D721Med (cell line): ENCODE data around the gene WNT5B.

Source experiments
- DNase-seq: peaks from one replicate; pipeline ENCODE4 v3.0.0; 2011; ENCODE audit warnings: low spot score; ENCODE audit not compliant: insufficient read length
- FAIRE-seq: peaks from 2 replicates; lab custom pipeline; 2011; peaks lifted over from hg19 to GRCh38; lab: Jason Lieb, UNC
- TF ChIP-seq, protein P1 (sequence below): IDR thresholded peaks from 2 replicates; pipeline ENCODE4 v1.5.1; 2012; ENCODE audit warnings: mild to moderate bottlenecking, control low read depth; ENCODE audit not compliant: insufficient read depth; ENCODE audit errors: missing control alignments

WNT5B gene

DNA sequence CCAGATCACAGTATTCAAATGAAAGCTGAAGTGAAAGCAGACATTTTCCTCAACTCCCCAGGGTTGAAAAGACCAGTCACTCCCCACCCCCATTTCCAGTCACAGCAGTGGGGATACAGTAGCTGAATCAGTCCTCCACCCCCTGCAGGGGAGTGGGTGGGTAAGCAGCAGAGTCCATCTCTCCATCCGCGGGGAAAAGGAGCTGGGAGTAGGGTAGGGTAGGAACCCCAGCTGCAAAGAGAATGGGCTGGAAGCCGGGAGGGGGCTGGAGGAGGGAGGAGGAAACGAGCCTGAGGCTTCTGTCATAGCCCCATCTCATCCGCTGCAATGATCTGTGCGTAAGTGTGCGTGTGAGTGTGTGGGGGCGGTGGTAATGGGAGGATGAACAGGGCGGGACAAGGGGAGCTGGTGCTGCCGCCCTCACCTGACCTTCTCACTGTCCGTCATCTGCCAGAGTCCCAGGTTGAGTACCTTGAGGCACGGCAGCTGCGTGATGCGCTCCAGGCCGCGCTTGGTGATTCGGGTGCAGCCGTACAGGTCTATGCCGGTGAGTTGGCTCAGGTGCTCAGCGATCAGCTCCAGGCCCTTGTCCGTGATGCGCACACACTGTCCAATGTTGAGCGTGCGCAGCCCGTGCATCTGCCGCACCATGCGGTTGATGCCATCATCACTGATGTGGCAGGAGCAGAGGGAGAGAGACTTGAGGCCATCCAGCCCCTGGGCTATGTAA, 36.4 kb upstream of the WNT5B start:
- TF ChIP-seq, protein P1, sequence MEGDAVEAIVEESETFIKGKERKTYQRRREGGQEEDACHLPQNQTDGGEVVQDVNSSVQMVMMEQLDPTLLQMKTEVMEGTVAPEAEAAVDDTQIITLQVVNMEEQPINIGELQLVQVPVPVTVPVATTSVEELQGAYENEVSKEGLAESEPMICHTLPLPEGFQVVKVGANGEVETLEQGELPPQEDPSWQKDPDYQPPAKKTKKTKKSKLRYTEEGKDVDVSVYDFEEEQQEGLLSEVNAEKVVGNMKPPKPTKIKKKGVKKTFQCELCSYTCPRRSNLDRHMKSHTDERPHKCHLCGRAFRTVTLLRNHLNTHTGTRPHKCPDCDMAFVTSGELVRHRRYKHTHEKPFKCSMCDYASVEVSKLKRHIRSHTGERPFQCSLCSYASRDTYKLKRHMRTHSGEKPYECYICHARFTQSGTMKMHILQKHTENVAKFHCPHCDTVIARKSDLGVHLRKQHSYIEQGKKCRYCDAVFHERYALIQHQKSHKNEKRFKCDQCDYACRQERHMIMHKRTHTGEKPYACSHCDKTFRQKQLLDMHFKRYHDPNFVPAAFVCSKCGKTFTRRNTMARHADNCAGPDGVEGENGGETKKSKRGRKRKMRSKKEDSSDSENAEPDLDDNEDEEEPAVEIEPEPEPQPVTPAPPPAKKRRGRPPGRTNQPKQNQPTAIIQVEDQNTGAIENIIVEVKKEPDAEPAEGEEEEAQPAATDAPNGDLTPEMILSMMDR: no peak
- no peak for FAIRE-seq
- no peak for DNase-seq

DNA sequence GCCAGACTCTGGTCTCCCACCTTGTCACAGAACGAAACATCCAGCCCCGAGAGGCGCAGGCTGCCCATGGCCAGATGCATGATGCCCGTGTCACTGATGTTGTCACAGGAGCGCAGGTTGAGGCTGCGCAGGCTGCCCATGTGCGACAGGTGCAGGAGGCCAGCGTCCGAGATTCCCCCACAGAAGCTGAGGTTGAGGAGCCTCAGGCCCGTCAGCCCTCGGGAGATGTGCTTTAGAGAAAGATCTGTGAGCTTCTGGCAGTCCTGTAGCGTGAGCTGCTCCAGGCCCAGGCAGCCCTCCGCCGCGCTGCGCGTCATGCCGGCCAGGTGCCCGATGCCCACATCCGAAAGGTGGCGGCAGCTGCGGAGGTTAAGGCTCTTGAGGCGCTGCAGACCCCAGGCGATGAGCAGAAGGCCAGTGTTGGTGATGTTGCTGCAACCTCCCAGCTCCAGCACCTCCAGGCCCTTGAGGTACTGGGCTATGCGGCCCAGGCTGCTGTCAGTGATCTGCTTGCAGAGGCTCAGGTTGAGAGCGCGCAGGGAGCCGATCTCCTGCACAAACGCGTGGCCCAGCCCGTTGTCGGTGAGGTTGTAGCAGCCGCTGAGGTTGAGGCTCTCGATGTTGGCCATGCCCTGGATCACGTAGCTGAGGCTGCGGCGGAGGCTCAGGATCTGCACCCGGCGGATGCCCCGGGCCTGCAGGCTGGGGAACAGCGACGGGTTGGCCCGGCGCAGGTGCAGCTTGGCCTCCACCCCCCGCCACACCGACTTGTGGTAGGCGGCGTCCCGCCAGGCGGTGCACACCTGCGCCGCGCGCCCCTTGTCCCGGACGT, 35.6 kb upstream of the WNT5B start:
- TF ChIP-seq, protein P1: no peak
- DNase-seq (no peak), FAIRE-seq (no peak)

DNA sequence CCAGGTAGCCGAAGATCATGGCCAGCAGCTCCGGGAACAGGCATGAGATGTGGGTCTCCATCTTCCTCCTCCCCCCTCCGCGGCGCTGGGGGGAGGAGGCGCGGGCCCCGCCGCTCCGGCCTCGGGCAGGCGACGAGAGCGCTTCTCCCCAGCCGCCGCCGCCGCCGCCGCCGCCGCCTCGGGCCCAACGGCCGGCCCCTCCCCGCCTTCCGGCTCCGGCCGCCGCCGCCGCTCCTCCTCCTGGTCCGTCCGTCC, 35.1 kb upstream of the WNT5B start:
- FAIRE-seq: no peak
- DNase-seq: no peak
- TF ChIP-seq, protein P1: no peak

DNA sequence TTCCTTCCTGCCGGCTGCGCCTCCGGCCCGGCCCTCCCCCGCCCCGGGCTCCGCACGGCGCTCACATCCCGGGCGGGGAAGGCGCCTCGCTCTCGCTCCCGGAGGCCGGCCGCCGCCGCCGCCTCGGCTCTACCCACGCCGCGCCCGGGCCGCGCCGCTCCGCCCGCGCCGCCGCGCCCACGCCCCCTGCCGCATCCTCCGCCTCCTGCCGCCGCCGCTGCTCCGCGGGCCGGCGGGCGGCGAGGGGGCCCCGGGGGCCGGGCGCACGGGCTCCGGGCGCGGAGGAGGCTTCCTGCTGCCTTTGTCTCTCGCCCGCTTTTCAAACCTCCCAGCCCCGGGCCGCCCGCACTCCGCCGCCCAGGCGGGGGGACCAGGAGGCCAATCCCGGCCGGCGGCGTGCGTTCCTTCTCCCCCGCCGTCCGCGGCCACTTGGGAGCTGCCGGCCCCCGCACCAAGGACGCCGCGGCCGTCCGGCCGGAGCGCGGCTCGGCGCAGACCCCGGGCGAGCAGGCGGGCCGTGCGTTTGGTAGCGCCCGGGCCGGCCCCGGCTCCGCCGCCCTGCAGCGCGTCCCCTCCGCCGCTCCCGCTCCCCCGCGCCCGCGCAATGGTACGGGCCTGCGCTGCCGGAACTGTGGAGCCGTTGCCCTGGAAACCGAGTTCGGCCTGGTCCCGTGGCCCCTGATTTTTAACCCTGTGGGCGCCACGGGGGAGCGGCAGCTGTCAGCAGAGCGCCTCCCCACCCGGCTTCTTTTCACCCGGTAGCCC, 34.6 kb upstream of the WNT5B start, which contains the start of gene FBXL14:
Gene FBXL14, minus strand, starts transcription at position 321 of the 765 bp plus-strand sequence. CDS start 515 bp downstream, outside the sequence.
- DNase-seq (no peak), FAIRE-seq (no peak)
- TF ChIP-seq, protein P1: no peak

DNA sequence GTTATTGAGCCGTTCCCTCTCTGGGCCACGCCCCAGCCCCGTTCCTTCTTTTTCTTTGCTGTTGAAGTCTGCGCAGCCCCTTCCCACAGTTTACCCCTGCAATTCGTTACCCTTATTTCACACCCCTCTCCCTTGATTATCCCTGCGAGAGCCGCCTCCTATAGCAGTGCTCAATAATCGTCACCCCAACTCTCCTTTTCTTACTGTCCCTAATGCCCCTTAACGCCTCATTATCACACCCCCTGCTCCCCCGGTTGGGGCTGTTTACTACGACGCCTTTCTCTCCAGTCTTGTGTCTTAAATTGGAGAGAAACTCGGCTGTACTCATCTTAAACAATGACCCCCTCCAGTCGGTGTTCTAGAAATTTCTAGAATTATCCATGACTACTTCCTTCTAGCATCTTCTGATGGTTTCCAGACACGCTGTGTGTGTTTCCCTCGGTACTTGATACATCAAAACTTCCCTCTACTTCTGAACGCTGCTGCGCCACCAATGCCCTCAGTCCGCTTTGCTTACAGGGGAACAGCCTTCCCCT, 33.9 kb upstream of the WNT5B start:
- FAIRE-seq: no peak
- TF ChIP-seq, protein P1: no peak
- DNase-seq: no peak

DNA sequence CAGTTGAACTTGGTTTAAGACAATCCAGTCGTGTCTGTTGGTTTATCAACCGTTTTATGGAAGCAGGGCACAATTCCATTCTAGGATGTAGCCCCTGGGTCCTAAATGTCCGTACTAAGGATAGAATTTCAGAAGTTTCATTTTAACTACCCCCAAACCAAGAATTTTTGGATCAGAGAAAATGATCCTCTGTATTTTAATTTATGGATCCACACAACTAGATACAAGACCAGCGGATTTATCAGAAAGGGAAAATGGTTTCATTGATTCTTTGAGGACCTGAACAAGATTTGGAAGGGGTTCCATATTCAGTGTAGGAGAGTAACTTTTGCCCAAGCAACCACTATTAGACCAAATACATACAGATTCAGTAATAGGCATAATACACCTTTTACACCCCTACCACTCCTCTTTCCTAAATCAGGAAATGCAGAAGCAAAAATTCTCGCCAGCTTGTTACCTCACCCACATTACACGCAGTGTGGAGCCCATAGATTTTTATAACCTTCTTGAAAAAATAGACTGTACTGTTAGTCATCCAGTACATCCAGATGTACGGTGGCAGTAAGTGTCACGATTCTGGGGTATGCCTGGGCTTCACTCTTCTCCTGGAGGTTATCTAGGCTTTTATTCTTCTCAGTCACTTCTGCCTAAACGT, 33.2 kb upstream of the WNT5B start:
- DNase-seq (no peak), FAIRE-seq (no peak)

More for the DNA sequence above, 33.2 kb upstream of the WNT5B start:
- TF ChIP-seq, protein P1: no peak
